ENCODE measurements around the gene ANXA4.
"Not testable (repeated sequence)": the region's sequence is repeated elsewhere in the genome, so short reads cannot be mapped to it uniquely, and the experiment has no call there.

Gene ANXA4

GRCh38 chr2:69762025-69762424 is 20.1 kb downstream of the ANXA4 start:
- no peaks in the 10 kb centered on the region for H3K27me3 ChIP-seq (ENCODE audit: insufficient read depth, poor library complexity, severe bottlenecking)
- no peaks in the 10 kb centered on the region for H3K9me3 ChIP-seq (ENCODE audit: severe bottlenecking)
- no peak for TF ChIP-seq CTCF (IDR thresholded peaks at IDR 0.05; ENCODE audit: poor library complexity, severe bottlenecking)
- no peak overlapping the region for H3K27ac ChIP-seq (ENCODE audit: poor library complexity, severe bottlenecking)
- H3K36me3 ChIP-seq (ENCODE audit: low read depth), result peaks cover 3% of the 10 kb centered on the region; the same call in 1 of the 2 replicates
- H3K4me3 ChIP-seq (ENCODE audit: severe bottlenecking), result no peak overlapping the region
- no peaks in the 10 kb centered on the region for H3K4me1 ChIP-seq (ENCODE audit: insufficient read depth, poor library complexity, severe bottlenecking)
- DNase-seq (ENCODE audit: low spot score) (no peak), ATAC-seq (ENCODE audit: low read depth) (no peak)

GRCh38 chr2:69762513-69763494 is 20.9 kb downstream of the ANXA4 start:
- H3K4me1 ChIP-seq (ENCODE audit: insufficient read depth, poor library complexity, severe bottlenecking), result peaks cover under 1% of the 10 kb centered on the region
- H3K9me3 ChIP-seq (ENCODE audit: severe bottlenecking), result no peaks in the 10 kb centered on the region
- TF ChIP-seq CTCF (IDR thresholded peaks at IDR 0.05; ENCODE audit: poor library complexity, severe bottlenecking), result no peak
- no peak overlapping the region for H3K4me3 ChIP-seq (ENCODE audit: severe bottlenecking)
- no peak overlapping the region for H3K27ac ChIP-seq (ENCODE audit: poor library complexity, severe bottlenecking)
- no peaks in the 10 kb centered on the region for H3K27me3 ChIP-seq (ENCODE audit: insufficient read depth, poor library complexity, severe bottlenecking)
- ATAC-seq (ENCODE audit: low read depth), result no peak
- H3K36me3 ChIP-seq (ENCODE audit: low read depth), result peaks cover 3% of the 10 kb centered on the region; the same call in 1 of the 2 replicates
- DNase-seq (ENCODE audit: low spot score), result no peak

- not testable (repeated sequence) for DNase-seq (ENCODE audit: low spot score); H3K9me3 ChIP-seq (ENCODE audit: severe bottlenecking); H3K36me3 ChIP-seq (ENCODE audit: low read depth); ATAC-seq (ENCODE audit: low read depth); H3K4me1 ChIP-seq (ENCODE audit: insufficient read depth, poor library complexity, severe bottlenecking); H3K27me3 ChIP-seq (ENCODE audit: insufficient read depth, poor library complexity, severe bottlenecking); H3K27ac ChIP-seq (ENCODE audit: poor library complexity, severe bottlenecking); H3K4me3 ChIP-seq (ENCODE audit: severe bottlenecking)
Observed at GRCh38 chr2:69763831-69764230, 21.9 kb downstream of the ANXA4 start.

- Histone ChIP-seq H3K4me1 (ENCODE audit: insufficient read depth, poor library complexity, severe bottlenecking) (peaks cover 9% of the 10 kb centered on the region), H3K9me3 (ENCODE audit: severe bottlenecking) (no peaks in the 10 kb centered on the region), H3K27ac (ENCODE audit: poor library complexity, severe bottlenecking) (no peak overlapping the region), H3K27me3 (ENCODE audit: insufficient read depth, poor library complexity, severe bottlenecking) (no peaks in the 10 kb centered on the region), H3K36me3 (ENCODE audit: low read depth) (0 out of 2 replicates have a peak, but pooled peaks cover 3% of the 10 kb centered on the region), H3K4me3 (ENCODE audit: severe bottlenecking) (no peak overlapping the region)
- TF ChIP-seq CTCF (IDR thresholded peaks at IDR 0.05; ENCODE audit: poor library complexity, severe bottlenecking), result no peak
- ATAC-seq (ENCODE audit: low read depth) (no peak), DNase-seq (ENCODE audit: low spot score) (no peak)
Observed at GRCh38 chr2:69764286-69765095, 22.6 kb downstream of the ANXA4 start.

- no peak for DNase-seq (ENCODE audit: low spot score)
- Histone ChIP-seq H3K4me3 (ENCODE audit: severe bottlenecking) (no peak overlapping the region), H3K36me3 (ENCODE audit: low read depth) (0 out of 2 replicates have a peak, but pooled peaks cover 3% of the 10 kb centered on the region), H3K27ac (ENCODE audit: poor library complexity, severe bottlenecking) (no peak overlapping the region), H3K9me3 (ENCODE audit: severe bottlenecking) (no peaks in the 10 kb centered on the region), H3K4me1 (ENCODE audit: insufficient read depth, poor library complexity, severe bottlenecking) (peaks cover 14% of the 10 kb centered on the region), H3K27me3 (ENCODE audit: insufficient read depth, poor library complexity, severe bottlenecking) (no peaks in the 10 kb centered on the region)
- ATAC-seq (ENCODE audit: low read depth), result no peak
- TF ChIP-seq CTCF (IDR thresholded peaks at IDR 0.05; ENCODE audit: poor library complexity, severe bottlenecking), result no peak
Observed at GRCh38 chr2:69765096-69765380, 23.1 kb downstream of the ANXA4 start.
